ENCODE data around the gene NRG3.

NRG3 gene

DNA sequence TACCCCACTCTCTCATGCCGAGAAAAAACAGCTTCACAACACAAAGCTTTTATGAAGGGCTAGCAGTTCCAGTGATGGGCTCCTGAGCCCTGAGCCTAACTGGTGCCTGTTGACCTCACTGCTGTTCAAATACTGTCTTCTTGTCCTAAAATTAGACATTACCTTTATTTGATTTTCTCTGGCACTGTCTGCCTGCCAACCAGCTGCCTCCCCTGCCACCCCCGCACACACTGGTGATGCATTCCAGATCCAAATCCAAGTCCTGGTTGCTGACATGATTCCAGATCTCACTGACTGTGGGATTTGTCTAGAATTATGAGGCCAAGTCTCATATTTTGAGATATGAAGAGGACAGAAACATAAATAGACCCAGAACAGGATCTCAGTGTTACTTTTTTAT lies 816.2 kb downstream of the NRG3 start:
- H3K9ac ChIP-seq (ENCODE audit: insufficient read length), result no peak overlapping the region
- no peak overlapping the region for H3K4me3 ChIP-seq
- H3K9me3 ChIP-seq (ENCODE audit: low read depth, low read length), result no peaks in the 10 kb centered on the region
- H3K27ac ChIP-seq, result no peak overlapping the region
- no peaks in the 10 kb centered on the region for H3K36me3 ChIP-seq (ENCODE audit: insufficient read depth, low read length)
- TF ChIP-seq EZH2 (IDR thresholded peaks at IDR 0.05) (no peak), POLR2AphosphoS5 (IDR thresholded peaks at IDR 0.05; ENCODE audit: borderline replicate concordance, low read depth, low read length) (no peak)
- no peak for DNase-seq (ENCODE audit: low read depth, low spot score)

DNA sequence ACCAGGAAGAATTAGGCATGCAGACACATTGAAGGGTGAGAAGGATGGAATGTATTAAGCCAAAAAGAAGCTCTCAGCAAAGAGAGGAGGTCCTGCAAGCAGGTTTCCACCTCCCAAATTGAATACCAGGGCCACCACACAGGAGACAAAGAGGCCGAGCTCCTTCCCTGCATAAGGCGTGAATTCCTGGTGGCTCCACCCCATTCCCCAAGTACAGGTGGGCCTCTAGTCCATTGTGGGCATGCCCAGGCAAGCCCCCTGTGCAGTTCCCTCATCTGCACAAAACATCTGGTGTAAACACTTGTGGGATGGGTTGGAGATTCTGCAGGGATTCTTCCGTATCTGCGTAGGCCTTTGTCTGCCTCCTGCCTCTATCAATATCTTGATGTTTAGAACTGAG lies 817.5 kb downstream of the NRG3 start:
- Histone ChIP-seq H3K9me3 (ENCODE audit: low read depth, low read length) (no peaks in the 10 kb centered on the region), H3K9ac (ENCODE audit: insufficient read length) (no peak overlapping the region), H3K27ac (no peak overlapping the region), H3K4me3 (no peak overlapping the region), H3K36me3 (ENCODE audit: insufficient read depth, low read length) (no peaks in the 10 kb centered on the region)
- DNase-seq (ENCODE audit: low read depth, low spot score), result no peak
- TF ChIP-seq EZH2 (IDR thresholded peaks at IDR 0.05), result no peak
- no peak for TF ChIP-seq POLR2AphosphoS5 (IDR thresholded peaks at IDR 0.05; ENCODE audit: borderline replicate concordance, low read depth, low read length)
- no peak for TF ChIP-seq FOXP2 (optimal IDR thresholded peaks at IDR 0.05; ENCODE audit: control extremely low read depth, extremely low read length, insufficient read depth)

DNA sequence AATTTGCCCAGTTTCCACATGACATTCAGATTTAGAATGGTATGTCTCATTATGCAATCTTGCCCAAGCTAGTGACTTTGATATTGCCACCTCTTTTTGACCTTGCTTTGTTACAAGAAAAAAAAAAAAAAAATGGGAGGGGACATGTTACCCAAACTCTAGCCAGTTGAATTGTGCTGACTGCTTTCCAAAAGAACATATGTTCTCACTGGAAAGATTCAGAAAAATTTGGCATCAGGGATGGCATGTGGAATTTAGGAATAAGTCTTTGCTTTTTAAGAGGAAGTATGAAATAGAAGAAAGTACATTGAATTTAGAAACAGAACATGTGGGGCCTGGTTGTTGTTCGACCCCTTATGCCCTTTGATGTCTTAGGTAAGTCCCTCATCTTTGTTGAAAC lies 846.8 kb downstream of the NRG3 start:
- Histone ChIP-seq H3K27ac (no peak overlapping the region), H3K36me3 (ENCODE audit: insufficient read depth, low read length) (no peaks in the 10 kb centered on the region), H3K9ac (ENCODE audit: insufficient read length) (no peak overlapping the region), H3K9me3 (ENCODE audit: low read depth, low read length) (no peaks in the 10 kb centered on the region), H3K4me3 (no peak overlapping the region)
- TF ChIP-seq EZH2 (IDR thresholded peaks at IDR 0.05), result no peak
- TF ChIP-seq FOXP2 (optimal IDR thresholded peaks at IDR 0.05; ENCODE audit: control extremely low read depth, extremely low read length, insufficient read depth), result no peak
- TF ChIP-seq POLR2AphosphoS5 (IDR thresholded peaks at IDR 0.05; ENCODE audit: borderline replicate concordance, low read depth, low read length), result no peak
- DNase-seq (ENCODE audit: low read depth, low spot score), result no peak

DNA sequence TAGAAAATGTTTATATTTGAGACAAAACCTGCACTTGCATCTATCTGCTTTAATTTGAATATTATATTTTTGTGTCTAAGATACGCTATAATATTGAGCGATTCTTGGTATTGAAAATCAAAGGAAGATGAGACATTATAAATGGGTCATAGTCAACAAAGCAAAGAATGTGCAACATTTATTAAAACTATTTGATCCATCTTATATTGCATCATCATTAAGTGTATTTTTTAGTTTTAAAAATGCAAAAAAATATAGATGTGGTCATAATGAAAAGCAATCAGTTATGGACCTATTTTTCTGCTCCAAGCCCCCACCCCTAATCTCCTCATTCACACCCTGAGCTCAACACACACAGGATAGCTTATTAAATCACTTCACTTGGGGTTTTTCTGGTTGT lies 847.3 kb downstream of the NRG3 start:
- no peaks in the 10 kb centered on the region for H3K9me3 ChIP-seq (ENCODE audit: low read depth, low read length)
- no peak for DNase-seq (ENCODE audit: low read depth, low spot score)
- H3K27ac ChIP-seq, result no peak overlapping the region
- no peaks in the 10 kb centered on the region for H3K36me3 ChIP-seq (ENCODE audit: insufficient read depth, low read length)
- H3K9ac ChIP-seq (ENCODE audit: insufficient read length), result no peak overlapping the region
- H3K4me3 ChIP-seq, result no peak overlapping the region
- TF ChIP-seq EZH2 (IDR thresholded peaks at IDR 0.05) (no peak), POLR2AphosphoS5 (IDR thresholded peaks at IDR 0.05; ENCODE audit: borderline replicate concordance, low read depth, low read length) (no peak), FOXP2 (optimal IDR thresholded peaks at IDR 0.05; ENCODE audit: control extremely low read depth, extremely low read length, insufficient read depth) (no peak)

DNA sequence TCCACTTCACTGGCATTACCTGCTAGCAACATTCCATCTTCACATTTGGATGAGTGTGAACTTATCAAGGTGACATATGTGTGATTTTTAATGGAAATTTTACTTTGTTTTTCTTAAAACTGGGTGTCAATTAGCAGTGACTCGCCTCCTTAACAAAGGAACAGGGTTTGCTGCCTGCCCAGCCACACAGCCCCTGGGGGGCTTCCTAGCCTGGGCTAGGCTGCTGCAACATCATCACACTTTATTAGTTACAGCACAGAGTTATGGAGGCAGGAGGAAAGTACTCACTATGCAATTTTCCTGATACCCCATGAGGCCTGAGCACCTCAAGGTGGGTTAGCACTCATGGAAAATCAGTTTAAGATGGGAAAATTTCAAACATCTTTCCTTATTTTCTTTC lies 861.3 kb downstream of the NRG3 start:
- no peak overlapping the region for H3K27ac ChIP-seq
- H3K36me3 ChIP-seq (ENCODE audit: insufficient read depth, low read length), result no peaks in the 10 kb centered on the region
- H3K4me3 ChIP-seq, result no peak overlapping the region
- TF ChIP-seq EZH2 (IDR thresholded peaks at IDR 0.05) (no peak), POLR2AphosphoS5 (IDR thresholded peaks at IDR 0.05; ENCODE audit: borderline replicate concordance, low read depth, low read length) (no peak), FOXP2 (optimal IDR thresholded peaks at IDR 0.05; ENCODE audit: control extremely low read depth, extremely low read length, insufficient read depth) (no peak)
- H3K9me3 ChIP-seq (ENCODE audit: low read depth, low read length), result no peaks in the 10 kb centered on the region
- DNase-seq (ENCODE audit: low read depth, low spot score), result no peak
- no peak overlapping the region for H3K9ac ChIP-seq (ENCODE audit: insufficient read length)

DNA sequence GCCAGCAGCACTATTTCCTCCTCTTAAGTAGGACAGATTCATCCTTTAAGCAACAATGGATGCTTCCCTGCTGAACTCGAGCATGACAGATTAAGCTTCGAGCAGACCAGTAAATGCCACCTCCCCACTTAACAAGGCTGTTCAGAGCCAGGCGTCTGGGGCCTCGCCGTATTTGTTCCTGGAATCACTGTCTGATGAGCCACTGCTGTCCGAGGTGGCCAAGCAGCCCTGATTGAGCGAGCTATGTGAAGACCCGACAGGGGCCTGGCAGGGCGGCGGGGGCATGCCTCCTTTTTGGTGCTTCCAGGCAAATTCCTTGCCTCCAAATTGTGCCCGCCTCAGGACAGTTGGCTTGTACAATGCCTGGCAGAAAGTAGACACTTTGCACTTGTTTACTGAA lies 862.6 kb downstream of the NRG3 start:
- no peak for TF ChIP-seq POLR2AphosphoS5 (IDR thresholded peaks at IDR 0.05; ENCODE audit: borderline replicate concordance, low read depth, low read length)
- TF ChIP-seq FOXP2 (optimal IDR thresholded peaks at IDR 0.05; ENCODE audit: control extremely low read depth, extremely low read length, insufficient read depth), result no peak
- no peak for TF ChIP-seq EZH2 (IDR thresholded peaks at IDR 0.05)
- no peaks in the 10 kb centered on the region for H3K36me3 ChIP-seq (ENCODE audit: insufficient read depth, low read length)
- H3K4me3 ChIP-seq, result no peak overlapping the region
- H3K9ac ChIP-seq (ENCODE audit: insufficient read length), result no peak overlapping the region
- H3K27ac ChIP-seq, result no peak overlapping the region
- no peak for DNase-seq (ENCODE audit: low read depth, low spot score)
- H3K9me3 ChIP-seq (ENCODE audit: low read depth, low read length), result no peaks in the 10 kb centered on the region

DNA sequence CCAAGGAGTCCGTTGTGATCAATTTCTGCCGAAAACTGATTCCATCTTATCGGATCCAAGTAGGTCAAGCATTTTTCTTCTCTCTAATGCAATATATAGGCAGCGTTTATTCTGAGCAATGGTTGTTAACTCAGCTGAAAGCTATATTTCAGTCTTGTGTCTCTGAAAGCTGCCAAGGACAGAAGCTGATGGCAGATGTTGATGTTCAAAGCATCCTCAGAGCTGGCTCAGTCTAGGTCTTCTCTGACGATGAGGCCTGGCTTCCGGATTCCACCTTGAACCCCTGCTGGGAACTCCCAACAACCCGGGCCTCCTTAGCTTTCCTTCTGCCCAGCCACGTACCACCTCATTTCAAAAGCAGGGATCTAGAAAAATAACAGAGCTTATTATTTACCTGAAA lies 863.6 kb downstream of the NRG3 start:
- DNase-seq (ENCODE audit: low read depth, low spot score), result no peak
- H3K27ac ChIP-seq, result no peak overlapping the region
- H3K9ac ChIP-seq (ENCODE audit: insufficient read length), result no peak overlapping the region
- TF ChIP-seq POLR2AphosphoS5 (IDR thresholded peaks at IDR 0.05; ENCODE audit: borderline replicate concordance, low read depth, low read length), result no peak
- no peak for TF ChIP-seq EZH2 (IDR thresholded peaks at IDR 0.05)
- no peak for TF ChIP-seq FOXP2 (optimal IDR thresholded peaks at IDR 0.05; ENCODE audit: control extremely low read depth, extremely low read length, insufficient read depth)
- no peaks in the 10 kb centered on the region for H3K9me3 ChIP-seq (ENCODE audit: low read depth, low read length)
- no peak overlapping the region for H3K4me3 ChIP-seq
- H3K36me3 ChIP-seq (ENCODE audit: insufficient read depth, low read length), result no peaks in the 10 kb centered on the region

DNA sequence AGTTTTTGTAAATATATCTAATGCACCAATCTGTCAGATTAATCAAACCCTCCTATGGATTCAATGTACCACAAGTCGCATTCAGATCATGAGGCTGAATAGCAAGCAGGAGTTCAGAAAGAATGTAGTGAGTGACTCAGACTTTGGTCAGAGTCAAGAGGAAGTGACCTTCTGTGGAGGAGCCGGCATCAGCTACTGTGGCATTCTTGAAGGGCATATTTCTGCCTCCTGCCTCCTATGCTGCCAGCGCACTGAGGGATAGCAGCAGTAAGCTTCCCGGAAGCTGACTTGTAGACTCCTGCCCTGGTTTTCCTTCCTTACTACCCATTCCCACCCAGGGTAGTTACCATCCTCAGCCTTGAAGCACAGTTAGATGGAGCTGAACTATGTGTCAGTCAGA lies 867.5 kb downstream of the NRG3 start:
- no peak overlapping the region for H3K27ac ChIP-seq
- H3K4me3 ChIP-seq, result no peak overlapping the region
- no peaks in the 10 kb centered on the region for H3K36me3 ChIP-seq (ENCODE audit: insufficient read depth, low read length)
- H3K9ac ChIP-seq (ENCODE audit: insufficient read length), result no peak overlapping the region
- H3K9me3 ChIP-seq (ENCODE audit: low read depth, low read length), result no peaks in the 10 kb centered on the region
- TF ChIP-seq POLR2AphosphoS5 (IDR thresholded peaks at IDR 0.05; ENCODE audit: borderline replicate concordance, low read depth, low read length), result no peak
- no peak for TF ChIP-seq FOXP2 (optimal IDR thresholded peaks at IDR 0.05; ENCODE audit: control extremely low read depth, extremely low read length, insufficient read depth)
- TF ChIP-seq EZH2 (IDR thresholded peaks at IDR 0.05), result no peak
- no peak for DNase-seq (ENCODE audit: low read depth, low spot score)

DNA sequence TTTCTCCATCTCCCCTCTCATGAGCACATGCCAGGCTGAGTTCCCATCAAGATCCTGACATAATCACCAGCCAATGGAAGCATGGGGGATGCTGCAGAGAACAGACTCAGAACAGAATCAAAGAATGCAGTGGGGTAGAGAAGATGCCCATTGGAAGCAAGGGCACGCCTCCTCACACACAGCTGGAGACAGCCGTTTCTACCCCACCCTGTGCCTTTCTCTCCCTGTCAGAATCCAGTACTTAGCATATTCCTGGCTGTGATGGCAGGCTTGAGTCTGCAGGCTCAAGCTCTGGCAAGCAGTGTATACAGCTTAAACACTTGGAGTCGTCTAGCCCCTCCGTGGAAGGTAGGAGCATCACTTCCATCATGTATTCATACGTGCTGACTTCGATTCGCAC lies 867.9 kb downstream of the NRG3 start:
- no peak overlapping the region for H3K4me3 ChIP-seq
- H3K36me3 ChIP-seq (ENCODE audit: insufficient read depth, low read length), result no peaks in the 10 kb centered on the region
- no peak overlapping the region for H3K27ac ChIP-seq
- no peak for DNase-seq (ENCODE audit: low read depth, low spot score)
- TF ChIP-seq EZH2 (IDR thresholded peaks at IDR 0.05), result no peak
- TF ChIP-seq FOXP2 (optimal IDR thresholded peaks at IDR 0.05; ENCODE audit: control extremely low read depth, extremely low read length, insufficient read depth), result no peak
- no peak for TF ChIP-seq POLR2AphosphoS5 (IDR thresholded peaks at IDR 0.05; ENCODE audit: borderline replicate concordance, low read depth, low read length)
- no peaks in the 10 kb centered on the region for H3K9me3 ChIP-seq (ENCODE audit: low read depth, low read length)
- H3K9ac ChIP-seq (ENCODE audit: insufficient read length), result no peak overlapping the region

Measured in SK-N-MC (cell line).